NCI-H82 (cell line): Measurements from ENCODE around the gene TNPO1.
A peak's percentile ranks its signal among the peaks of the same experiment; 100 is the strongest.
"Not testable (repeated sequence)": the region's sequence is repeated elsewhere in the genome, so short reads cannot be mapped to it uniquely, and the experiment has no call there.

ENCODE experiments used
- DNase-seq: peaks from one replicate; lab custom pipeline; 2025; lab: John Stamatoyannopoulos, UW

TNPO1 gene

GRCh38 chr5:72934953-72935725 lies 118.7 kb downstream of the TNPO1 start:
- DNase-seq = not testable (repeated sequence)

GRCh38 chr5:72936893-72937292 lies 120.4 kb downstream of the TNPO1 start:
- DNase-seq = no peak

GRCh38 chr5:72937517-72938061 lies 121.1 kb downstream of the TNPO1 start:
- peak; percentile 79 for DNase-seq

- DNase-seq = no peak
Observed at GRCh38 chr5:72938206-72938605, 121.7 kb downstream of the TNPO1 start.

GRCh38 chr5:72940082-72940481 lies 123.6 kb downstream of the TNPO1 start:
- no peak for DNase-seq

- no peak for DNase-seq
Observed at GRCh38 chr5:72943307-72943706, 126.8 kb downstream of the TNPO1 start.

GRCh38 chr5:72947498-72947897 lies 131.0 kb downstream of the TNPO1 start:
- DNase-seq = no peak

- DNase-seq = no peak
Observed at GRCh38 chr5:72949481-72949880, 133.0 kb downstream of the TNPO1 start.

- DNase-seq = no peak
Observed at GRCh38 chr5:72951671-72952468, 135.4 kb downstream of the TNPO1 start.

GRCh38 chr5:72954389-72954788 lies 137.9 kb downstream of the TNPO1 start:
- no peak for DNase-seq

- DNase-seq = no peak
Observed at GRCh38 chr5:72955143-72955767, 138.8 kb downstream of the TNPO1 start.

- DNase-seq = peak; percentile 96
Observed at GRCh38 chr5:72955768-72956323, 139.4 kb downstream of the TNPO1 start, which contains the start of gene FCHO2. Gene FCHO2 (plus strand): TSS chr5:72956041. CDS start chr5:72956097, 56 bp downstream.

GRCh38 chr5:72956324-72957140 lies 140.1 kb downstream of the TNPO1 start:
- DNase-seq = peak; percentile 61

GRCh38 chr5:72957337-72957736 lies 140.9 kb downstream of the TNPO1 start:
- DNase-seq = no peak

GRCh38 chr5:72959257-72959656 lies 142.8 kb downstream of the TNPO1 start:
- no peak for DNase-seq
